Prostate gland (tissue), 2 donors: ENCODE results near the gene ST6GALNAC4. TPM values are rescaled to one million over a fixed set of nuclear protein-coding genes. Genes with fewer than 3 reads are reported as not detected.

Experiments
- DNase-seq: peaks from one replicate; pipeline ENCODE4 v3.0.0-alpha.2; 2019; ENCODE audit warnings: low spot score
- H3K27ac ChIP-seq, 2 donors: fragments of 200-600 bp; sonication (generic); 2 replicates each; pipeline ENCODE4 v1.5.1; 2017 to 2019
- H3K27me3 ChIP-seq: fragments of 200-600 bp; sonication (generic); replicated peaks from 2 replicates; pipeline ENCODE4 v1.5.1; 2019; ENCODE audit not compliant: insufficient read depth
- H3K36me3 ChIP-seq, 2 donors: fragments of 200-600 bp; sonication (generic); 1 replicate in 1 of 2; 2 replicates in 1 of 2; pipeline versions ENCODE4 v1.5.1 to v1.8.1; 2017 to 2019
- H3K4me1 ChIP-seq: fragments of 200-600 bp; sonication (generic); replicated peaks from 2 replicates; pipeline ENCODE4 v1.5.1; 2019
- H3K4me3 ChIP-seq, 2 donors: fragments of 200-600 bp; sonication (generic); 2 replicates each; pipeline ENCODE4 v1.5.1; 2017 to 2019
- H3K9me3 ChIP-seq: fragments of 200-600 bp; sonication (generic); 2 replicates; pipeline ENCODE4 v1.5.1; 2017
- POLR2A ChIP-seq: fragments of 450-650 bp; IDR thresholded peaks from one replicate; pipeline ENCODE4 v1.6.1; 2016; ENCODE audit warnings: antibody characterized with exemption, mild to moderate bottlenecking
- POLR2AphosphoS5 ChIP-seq: sonication (generic); formaldehyde crosslinking; IDR thresholded peaks from one replicate; pipeline ENCODE4 v1.6.1; 2017; ENCODE audit warnings: antibody characterized with exemption
- WGBS: methylation state at CpG from one replicate; pipeline ENCODE4 v1.1.5; 2018; 5-methylcytosine and 5-hydroxymethylcytosine counted together
- intact Hi-C: fragments of 100-400 bp; cut with DNase I; formaldehyde crosslinking; loops from one replicate; pipeline ENCODE4 v1.14.2; 2022
- total RNA-seq, 2 donors: library from RNA; depleted of rRNA; stranded (reverse); fragments of >200 nt; gene quantifications; one replicate each; pipeline ENCODE4 v1.1.0, GENCODE V29; 2016
- TF ChIP-seq, protein P1 (sequence below), 4 experiments: fragments of 200-600 bp in 2 of 4; fragments of 450-650 bp in 2 of 4; sonication (generic) in 2 of 4; IDR thresholded peaks; 1 replicate in 3 of 4; 2 replicates in 1 of 4; pipeline ENCODE4 v1.5.1; 2016 to 2019; ENCODE audit warnings: antibody characterized with exemption in 4 of 4, mild to moderate bottlenecking in 2 of 4, moderate library complexity in 2 of 4

The ST6GALNAC4 gene
- total RNA-seq, 2 donors from 2014 or later, result 21.8 to 47.0 TPM

GRCh38 chr9:127934248-127934647 is 17.4 kb upstream of the ST6GALNAC4 start:
- no peak for DNase-seq
- 89% methylated on average over 4 of the region's 4 CpGs for WGBS
- no peaks in the 10 kb centered on the region for H3K27me3 ChIP-seq
- peaks cover 0 to 6% of the 10 kb centered on the region in 2 donors for H3K36me3 ChIP-seq
- TF ChIP-seq POLR2AphosphoS5 (no peak), POLR2A (no peak)
- TF ChIP-seq, protein P1, sequence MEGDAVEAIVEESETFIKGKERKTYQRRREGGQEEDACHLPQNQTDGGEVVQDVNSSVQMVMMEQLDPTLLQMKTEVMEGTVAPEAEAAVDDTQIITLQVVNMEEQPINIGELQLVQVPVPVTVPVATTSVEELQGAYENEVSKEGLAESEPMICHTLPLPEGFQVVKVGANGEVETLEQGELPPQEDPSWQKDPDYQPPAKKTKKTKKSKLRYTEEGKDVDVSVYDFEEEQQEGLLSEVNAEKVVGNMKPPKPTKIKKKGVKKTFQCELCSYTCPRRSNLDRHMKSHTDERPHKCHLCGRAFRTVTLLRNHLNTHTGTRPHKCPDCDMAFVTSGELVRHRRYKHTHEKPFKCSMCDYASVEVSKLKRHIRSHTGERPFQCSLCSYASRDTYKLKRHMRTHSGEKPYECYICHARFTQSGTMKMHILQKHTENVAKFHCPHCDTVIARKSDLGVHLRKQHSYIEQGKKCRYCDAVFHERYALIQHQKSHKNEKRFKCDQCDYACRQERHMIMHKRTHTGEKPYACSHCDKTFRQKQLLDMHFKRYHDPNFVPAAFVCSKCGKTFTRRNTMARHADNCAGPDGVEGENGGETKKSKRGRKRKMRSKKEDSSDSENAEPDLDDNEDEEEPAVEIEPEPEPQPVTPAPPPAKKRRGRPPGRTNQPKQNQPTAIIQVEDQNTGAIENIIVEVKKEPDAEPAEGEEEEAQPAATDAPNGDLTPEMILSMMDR (IDR thresholded peaks at IDR 0.05), result no peak
- no peak overlapping the region for H3K4me3 ChIP-seq
- H3K4me1 ChIP-seq, result peaks cover 9% of the 10 kb centered on the region
- no peak overlapping the region for H3K27ac ChIP-seq
- H3K9me3 ChIP-seq, result no peaks in the 10 kb centered on the region
- intact Hi-C loops, result no loop called here

DNA sequence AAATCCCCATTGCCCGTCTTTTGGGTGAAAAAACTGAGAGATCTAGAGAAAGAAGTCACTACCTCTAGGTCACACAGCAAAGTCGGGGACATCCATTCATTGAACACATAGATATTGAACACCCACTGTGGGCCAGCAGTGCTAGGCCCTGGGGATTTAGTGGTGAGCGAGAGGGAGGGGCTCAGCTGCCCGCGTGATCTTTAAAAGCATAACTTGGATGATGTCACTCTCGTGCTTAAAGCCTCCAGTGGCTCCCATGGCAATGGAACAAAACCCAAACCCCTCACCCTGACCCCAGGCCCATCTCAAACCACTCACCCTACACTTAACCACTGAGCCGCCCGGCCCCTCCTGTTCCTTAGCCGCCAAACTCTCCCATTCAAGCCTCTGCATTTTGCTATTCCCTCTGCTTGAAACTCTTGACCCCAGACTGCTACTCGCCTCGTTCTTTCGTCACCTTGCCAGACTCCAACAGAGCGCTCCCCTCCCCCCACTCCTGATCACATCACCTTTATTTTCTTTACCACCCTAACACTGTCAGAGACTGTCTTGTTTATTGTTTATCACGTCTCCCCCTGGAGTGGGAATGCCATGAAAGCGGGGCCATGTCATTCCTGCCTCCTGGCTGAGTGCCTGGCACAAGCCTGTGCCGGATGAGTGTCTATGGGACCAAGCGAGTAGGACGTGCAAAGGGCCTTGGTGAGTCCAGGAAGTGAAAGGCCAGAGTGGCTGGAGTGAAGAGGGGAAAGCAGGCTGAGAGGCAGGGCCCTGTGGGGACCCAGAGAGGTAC is 14.4 kb upstream of the ST6GALNAC4 start:
- intact Hi-C loops, result no loop called here
- Histone ChIP-seq H3K27me3 (no peaks in the 10 kb centered on the region), H3K4me1 (no peaks in the 10 kb centered on the region), H3K27ac (no peak overlapping the region), H3K36me3 (peaks cover 0 to 6% of the 10 kb centered on the region in 2 donors), H3K4me3 (peak overlapping the region in 1 of 2 donors; percentile 37), H3K9me3 (no peaks in the 10 kb centered on the region)
- TF ChIP-seq POLR2A (no peak), POLR2AphosphoS5 (no peak)
- TF ChIP-seq, protein P1 (IDR thresholded peaks at IDR 0.05), result no peak
- no peak for DNase-seq
- WGBS, result 21% methylated on average over 18 of the region's 18 CpGs

DNA sequence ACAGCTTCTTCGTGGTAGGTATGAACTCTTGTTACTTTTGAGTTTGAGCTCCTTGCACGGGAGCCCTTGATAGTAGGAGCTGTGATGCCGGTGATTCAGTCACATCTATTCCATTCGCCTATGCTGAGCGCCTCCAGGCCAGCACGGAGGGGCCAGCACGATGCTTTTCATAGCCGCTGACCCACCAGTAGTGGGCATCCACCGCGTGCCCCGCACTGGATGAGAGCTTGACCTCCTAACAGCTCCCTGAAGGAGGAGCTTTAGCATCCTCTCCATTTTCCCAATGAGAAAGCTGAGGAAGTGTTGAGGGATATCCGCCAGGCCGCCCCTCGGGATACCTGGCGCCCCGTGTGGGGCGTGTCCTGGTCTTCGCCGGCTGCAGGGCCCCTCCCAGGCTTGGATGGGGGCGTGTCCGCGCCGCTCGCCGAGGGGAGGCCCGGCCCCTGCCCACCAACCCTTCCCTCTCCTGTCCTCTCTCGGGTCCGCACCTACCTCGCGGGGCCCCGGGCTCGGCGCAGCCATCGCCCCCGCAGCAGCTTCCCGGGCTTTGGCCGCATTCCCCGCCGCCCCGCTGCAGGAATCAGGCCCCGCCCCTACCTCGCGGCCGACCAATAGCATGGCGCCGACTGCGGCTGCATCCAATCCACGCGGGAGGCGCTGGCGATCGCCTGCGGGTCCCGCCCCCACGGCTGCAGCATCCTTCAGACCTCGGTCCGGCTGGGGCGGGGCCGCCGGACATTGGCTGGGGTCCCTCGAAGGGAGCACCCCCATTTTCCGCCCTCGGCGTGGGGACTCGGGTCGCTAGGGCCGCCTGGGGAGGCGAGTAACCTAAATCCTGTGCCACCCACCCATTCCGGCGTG is 13.6 kb upstream of the ST6GALNAC4 start, which contains the start of gene PIP5KL1:
Gene PIP5KL1, minus strand, starts transcription at position 547 of the 861 bp plus-strand sequence. Its CDS starts 25 bp downstream, at position 522.
- TF ChIP-seq POLR2A (no peak), POLR2AphosphoS5 (peak; percentile 58)
- TF ChIP-seq, protein P1 (IDR thresholded peaks at IDR 0.05), result peak in 2 of 4 experiments; percentile 6 to 17
- 2% methylated on average over 70 of the region's 70 CpGs for WGBS
- no peaks in the 10 kb centered on the region for H3K9me3 ChIP-seq
- H3K4me3 ChIP-seq, result peak within 1 kb of the TSS; percentile 29 to 37
- H3K4me1 ChIP-seq, result no peaks in the 10 kb centered on the region
- no peaks in the 10 kb centered on the region for H3K27me3 ChIP-seq
- H3K27ac ChIP-seq, result no peak within 1 kb of the TSS
- peaks cover 0 to 6% of the 10 kb centered on the region in 2 donors for H3K36me3 ChIP-seq
- intact Hi-C loops, result no loop called here
- peak; percentile 62 for DNase-seq

DNA sequence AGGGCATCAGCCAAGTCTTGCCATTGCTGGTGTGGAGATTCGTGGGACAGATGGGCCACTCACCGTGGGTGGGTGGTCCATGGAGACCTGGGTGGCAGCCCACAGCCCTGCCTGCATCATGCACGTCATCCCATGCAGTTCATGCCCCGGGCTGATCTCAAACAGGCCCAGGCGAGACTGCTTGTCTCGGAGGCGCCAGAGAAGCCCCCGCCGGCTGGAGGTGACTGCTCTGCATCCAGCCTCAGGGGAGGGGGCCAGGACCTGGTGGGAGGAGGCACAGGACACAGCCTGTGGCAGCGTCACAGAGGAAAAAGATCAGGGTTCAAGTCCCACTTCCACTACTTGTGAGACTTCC is 12.8 kb upstream of the ST6GALNAC4 start:
- H3K4me1 ChIP-seq, result no peaks in the 10 kb centered on the region
- H3K9me3 ChIP-seq, result no peaks in the 10 kb centered on the region
- H3K27me3 ChIP-seq, result no peaks in the 10 kb centered on the region
- H3K4me3 ChIP-seq, result no peak overlapping the region
- H3K27ac ChIP-seq, result no peak overlapping the region
- 58% methylated on average over 10 of the region's 10 CpGs for WGBS
- intact Hi-C loops, result no loop called here
- H3K36me3 ChIP-seq, result peaks cover 0 to under 1% of the 10 kb centered on the region in 2 donors
- DNase-seq, result no peak
- TF ChIP-seq, protein P1 (IDR thresholded peaks at IDR 0.05), result no peak
- TF ChIP-seq POLR2AphosphoS5, result no peak
- no peak for TF ChIP-seq POLR2A
